ENCODE measurements around the gene QRFPR. TPM values are rescaled to one million over a fixed set of nuclear protein-coding genes. Genes with fewer than 3 reads are reported as not detected.

Gene QRFPR
- total RNA-seq, 3 donors from 2014 or later, result 0.66 to 1.3 TPM; not detected in 1

- Histone ChIP-seq H3K27me3 (no peaks in the 10 kb centered on the region), H3K4me1 (no peaks in the 10 kb centered on the region), H3K4me3 (no peak overlapping the region), H3K9me3 (no peaks in the 10 kb centered on the region), H3K36me3 (no peaks in the 10 kb centered on the region), H3K27ac (no peak overlapping the region)
- intact Hi-C loops (cut with DNase I; ENCODE audit: low total_unique reads), result no loop called here
- no peak for DNase-seq (ENCODE audit: low spot score in 2 of 2)
- no peak for TF ChIP-seq POLR2A (IDR thresholded peaks at IDR 0.05)
- TF ChIP-seq POLR2AphosphoS5 (IDR thresholded peaks at IDR 0.05), result no peak
- TF ChIP-seq CTCF (IDR thresholded peaks at IDR 0.05), result no peak
Measured at GRCh38 chr4:121344098-121344497, 36.7 kb downstream of the QRFPR start.

- no peak overlapping the region for H3K27ac ChIP-seq
- TF ChIP-seq POLR2A (IDR thresholded peaks at IDR 0.05) (no peak), POLR2AphosphoS5 (IDR thresholded peaks at IDR 0.05) (no peak), CTCF (IDR thresholded peaks at IDR 0.05) (no peak)
- H3K4me3 ChIP-seq, result no peak overlapping the region
- H3K27me3 ChIP-seq, result no peaks in the 10 kb centered on the region
- DNase-seq (ENCODE audit: low spot score in 2 of 2), result no peak
- intact Hi-C loops (cut with DNase I; ENCODE audit: low total_unique reads), result no loop called here
- no peaks in the 10 kb centered on the region for H3K9me3 ChIP-seq
- no peaks in the 10 kb centered on the region for H3K4me1 ChIP-seq
- H3K36me3 ChIP-seq, result no peaks in the 10 kb centered on the region
Measured at GRCh38 chr4:121340247-121340646, 40.6 kb downstream of the QRFPR start.

GRCh38 chr4:121339824-121340223 lies 41.0 kb downstream of the QRFPR start:
- no peak for TF ChIP-seq POLR2AphosphoS5 (IDR thresholded peaks at IDR 0.05)
- no peak for TF ChIP-seq POLR2A (IDR thresholded peaks at IDR 0.05)
- TF ChIP-seq CTCF (IDR thresholded peaks at IDR 0.05), result no peak

GRCh38 chr4:121339307-121339706 lies 41.5 kb downstream of the QRFPR start:
- no peaks in the 10 kb centered on the region for H3K9me3 ChIP-seq
- no peaks in the 10 kb centered on the region for H3K4me1 ChIP-seq
- no peaks in the 10 kb centered on the region for H3K27me3 ChIP-seq
- TF ChIP-seq POLR2AphosphoS5 (IDR thresholded peaks at IDR 0.05), result no peak
- no peak for TF ChIP-seq POLR2A (IDR thresholded peaks at IDR 0.05)
- TF ChIP-seq CTCF (IDR thresholded peaks at IDR 0.05), result no peak
- no peak for DNase-seq (ENCODE audit: low spot score in 2 of 2)
- intact Hi-C loops (cut with DNase I; ENCODE audit: low total_unique reads), result no loop called here
- H3K27ac ChIP-seq, result no peak overlapping the region
- no peak overlapping the region for H3K4me3 ChIP-seq
- no peaks in the 10 kb centered on the region for H3K36me3 ChIP-seq

More at GRCh38 chr4:121339824-121340223, 41.0 kb downstream of the QRFPR start:
- H3K27me3 ChIP-seq, result no peaks in the 10 kb centered on the region
- no peak overlapping the region for H3K4me3 ChIP-seq
- H3K36me3 ChIP-seq, result no peaks in the 10 kb centered on the region
- no peak for DNase-seq (ENCODE audit: low spot score in 2 of 2)
- H3K27ac ChIP-seq, result no peak overlapping the region
- H3K4me1 ChIP-seq, result no peaks in the 10 kb centered on the region
- no peaks in the 10 kb centered on the region for H3K9me3 ChIP-seq
- intact Hi-C loops (cut with DNase I; ENCODE audit: low total_unique reads), result no loop called here

- TF ChIP-seq POLR2A (IDR thresholded peaks at IDR 0.05) (no peak), POLR2AphosphoS5 (IDR thresholded peaks at IDR 0.05) (no peak), CTCF (IDR thresholded peaks at IDR 0.05) (no peak)
- no peak overlapping the region for H3K4me3 ChIP-seq
- no peaks in the 10 kb centered on the region for H3K4me1 ChIP-seq
- intact Hi-C loops (cut with DNase I; ENCODE audit: low total_unique reads), result no loop called here
- H3K36me3 ChIP-seq, result no peaks in the 10 kb centered on the region
- no peak overlapping the region for H3K27ac ChIP-seq
- no peaks in the 10 kb centered on the region for H3K9me3 ChIP-seq
- H3K27me3 ChIP-seq, result no peaks in the 10 kb centered on the region
- no peak for DNase-seq (ENCODE audit: low spot score in 2 of 2)
Measured at GRCh38 chr4:121338518-121338917, 42.3 kb downstream of the QRFPR start.

Measured in breast epithelium (tissue), 4 donors.